ENCODE measurements around the gene RNF207. TPM values are rescaled to one million over a fixed set of nuclear protein-coding genes. Genes with fewer than 3 reads are reported as not detected.

The RNF207 gene
- total RNA-seq, 4 donors from 2014 or later: 3.0 to 34.1 (median 18.3) TPM

DNA sequence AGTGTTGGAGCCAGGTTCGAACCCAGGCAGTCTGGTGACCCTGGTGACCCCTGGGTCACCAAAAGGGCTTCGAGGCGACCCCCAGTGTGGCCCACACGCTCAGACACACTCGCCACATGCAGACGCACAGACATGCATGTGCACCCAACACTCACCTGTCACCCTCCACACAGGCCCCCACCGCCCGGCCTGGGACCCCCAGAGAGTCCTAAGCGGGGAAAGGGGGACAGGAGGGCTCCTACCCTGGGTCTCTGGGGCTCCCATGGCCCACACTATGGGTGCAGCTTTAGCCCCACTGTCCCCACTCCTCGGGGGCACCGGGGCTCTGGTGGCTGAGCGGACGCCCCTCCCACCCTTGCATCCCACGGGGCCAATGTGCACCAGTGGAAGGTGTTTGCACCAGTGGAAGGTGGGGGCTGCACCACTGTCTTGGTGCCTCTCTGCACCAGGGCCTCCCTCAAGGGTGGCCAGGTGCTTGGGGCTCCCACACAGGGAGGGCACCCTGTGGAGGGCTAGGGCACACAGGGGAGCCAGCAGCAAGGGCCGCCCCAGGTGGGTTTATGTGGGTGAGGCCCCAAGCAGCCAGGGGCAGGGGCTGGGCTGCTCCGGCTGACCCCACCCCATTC, 35.7 kb upstream of the RNF207 start:
- H3K27ac ChIP-seq: peak overlapping the region in 1 of 4 donors; percentile 56
- no peaks in the 10 kb centered on the region for H3K4me1 ChIP-seq
- no peaks in the 10 kb centered on the region for H3K36me3 ChIP-seq
- peaks cover 62% of the 10 kb centered on the region for H3K27me3 ChIP-seq
- no peak for ATAC-seq
- no peaks in the 10 kb centered on the region for H3K9me3 ChIP-seq
- WGBS, 2 donors (ENCODE audit: low coverage in 1 of 2): 83% methylated on average over 1 of the region's 16 CpGs; no CpG with 5 or more reads in 1 of the 2 donors
- H3K4me3 ChIP-seq: no peak overlapping the region
- TF ChIP-seq POLR2AphosphoS5 (IDR thresholded peaks at IDR 0.05) (no peak), EP300 (IDR thresholded peaks at IDR 0.05) (no peak), POLR2A (IDR thresholded peaks at IDR 0.05) (no peak)
- TF ChIP-seq, protein P1, sequence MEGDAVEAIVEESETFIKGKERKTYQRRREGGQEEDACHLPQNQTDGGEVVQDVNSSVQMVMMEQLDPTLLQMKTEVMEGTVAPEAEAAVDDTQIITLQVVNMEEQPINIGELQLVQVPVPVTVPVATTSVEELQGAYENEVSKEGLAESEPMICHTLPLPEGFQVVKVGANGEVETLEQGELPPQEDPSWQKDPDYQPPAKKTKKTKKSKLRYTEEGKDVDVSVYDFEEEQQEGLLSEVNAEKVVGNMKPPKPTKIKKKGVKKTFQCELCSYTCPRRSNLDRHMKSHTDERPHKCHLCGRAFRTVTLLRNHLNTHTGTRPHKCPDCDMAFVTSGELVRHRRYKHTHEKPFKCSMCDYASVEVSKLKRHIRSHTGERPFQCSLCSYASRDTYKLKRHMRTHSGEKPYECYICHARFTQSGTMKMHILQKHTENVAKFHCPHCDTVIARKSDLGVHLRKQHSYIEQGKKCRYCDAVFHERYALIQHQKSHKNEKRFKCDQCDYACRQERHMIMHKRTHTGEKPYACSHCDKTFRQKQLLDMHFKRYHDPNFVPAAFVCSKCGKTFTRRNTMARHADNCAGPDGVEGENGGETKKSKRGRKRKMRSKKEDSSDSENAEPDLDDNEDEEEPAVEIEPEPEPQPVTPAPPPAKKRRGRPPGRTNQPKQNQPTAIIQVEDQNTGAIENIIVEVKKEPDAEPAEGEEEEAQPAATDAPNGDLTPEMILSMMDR (IDR thresholded peaks at IDR 0.05): no peak

DNA sequence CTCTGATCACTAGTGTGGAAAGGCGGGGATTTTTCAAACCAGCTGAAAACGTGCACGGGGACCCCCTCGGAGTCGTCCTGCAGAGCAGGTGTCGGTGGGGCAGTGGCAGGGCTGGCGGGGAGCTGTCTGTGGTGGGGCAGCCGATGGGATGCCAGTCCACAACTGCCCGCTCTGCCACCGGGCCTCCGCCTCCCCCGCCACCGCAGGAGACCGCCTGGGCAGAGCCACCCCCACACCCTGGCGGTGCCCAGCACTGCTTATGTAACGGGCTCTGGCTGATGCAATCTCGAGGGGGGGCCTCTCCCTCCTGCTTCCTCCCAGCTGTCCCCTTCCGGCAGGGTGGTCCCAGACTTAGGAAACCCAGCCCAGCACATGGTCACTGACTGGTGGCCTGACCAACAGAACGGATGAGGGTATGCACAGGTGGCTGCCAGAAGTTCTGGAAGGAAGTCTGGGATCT, 35.1 kb upstream of the RNF207 start:
- ATAC-seq: no peak
- no CpG with 5 or more reads among the region's 19 CpGs for WGBS, 2 donors (ENCODE audit: low coverage in 1 of 2)

DNA sequence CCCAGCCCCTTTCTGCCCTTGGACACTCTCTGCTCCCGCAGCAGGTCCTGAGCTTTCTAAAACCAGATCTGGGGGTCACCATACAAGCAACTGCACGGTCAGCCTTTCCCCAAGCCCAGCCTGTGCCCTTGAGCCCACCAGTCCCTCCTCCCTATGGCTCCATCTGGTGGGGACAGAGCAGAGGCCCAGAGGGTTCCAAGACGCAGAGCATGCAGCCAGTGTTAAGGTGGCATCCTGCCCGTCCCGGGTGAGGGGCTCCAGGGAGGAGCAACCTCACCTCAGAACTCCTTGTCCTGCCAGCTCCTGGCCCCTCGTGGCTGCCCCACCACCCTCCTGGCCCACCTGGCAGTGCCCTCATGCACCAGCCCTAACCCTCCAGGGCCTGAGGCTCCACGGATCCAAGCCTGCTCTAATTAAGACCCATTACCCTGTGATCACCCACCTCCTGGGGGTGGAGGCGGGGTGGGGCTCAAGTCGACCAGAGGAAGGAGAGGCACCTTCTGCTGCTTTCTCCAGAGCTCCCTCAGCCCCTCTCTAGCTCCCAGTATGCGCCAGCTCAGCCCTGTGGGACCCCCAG, 34.3 kb upstream of the RNF207 start:
- WGBS, 2 donors (ENCODE audit: low coverage in 1 of 2): 28% methylated on average over 4 of the region's 10 CpGs; no CpG with 5 or more reads in 1 of the 2 donors
- no peak for ATAC-seq
- TF ChIP-seq EP300 (IDR thresholded peaks at IDR 0.05): no peak
- TF ChIP-seq, protein P1 (IDR thresholded peaks at IDR 0.05): peak in 1 of 4 experiments; percentile 28
- Histone ChIP-seq H3K4me3 (no peak overlapping the region), H3K36me3 (no peaks in the 10 kb centered on the region), H3K9me3 (no peaks in the 10 kb centered on the region), H3K4me1 (no peaks in the 10 kb centered on the region), H3K27me3 (peaks cover 63% of the 10 kb centered on the region), H3K27ac (peak overlapping the region in 1 of 4 donors; percentile 56)

More for the DNA sequence above, 35.1 kb upstream of the RNF207 start:
- TF ChIP-seq POLR2A (IDR thresholded peaks at IDR 0.05): no peak
- TF ChIP-seq EP300 (IDR thresholded peaks at IDR 0.05): no peak
- TF ChIP-seq POLR2AphosphoS5 (IDR thresholded peaks at IDR 0.05): no peak
- TF ChIP-seq, protein P1 (IDR thresholded peaks at IDR 0.05): no peak
- H3K4me1 ChIP-seq: no peaks in the 10 kb centered on the region
- H3K9me3 ChIP-seq: no peaks in the 10 kb centered on the region
- peaks cover 61% of the 10 kb centered on the region for H3K27me3 ChIP-seq
- no peak overlapping the region for H3K4me3 ChIP-seq
- H3K27ac ChIP-seq: peak overlapping the region in 1 of 4 donors; percentile 56
- H3K36me3 ChIP-seq: no peaks in the 10 kb centered on the region

DNA sequence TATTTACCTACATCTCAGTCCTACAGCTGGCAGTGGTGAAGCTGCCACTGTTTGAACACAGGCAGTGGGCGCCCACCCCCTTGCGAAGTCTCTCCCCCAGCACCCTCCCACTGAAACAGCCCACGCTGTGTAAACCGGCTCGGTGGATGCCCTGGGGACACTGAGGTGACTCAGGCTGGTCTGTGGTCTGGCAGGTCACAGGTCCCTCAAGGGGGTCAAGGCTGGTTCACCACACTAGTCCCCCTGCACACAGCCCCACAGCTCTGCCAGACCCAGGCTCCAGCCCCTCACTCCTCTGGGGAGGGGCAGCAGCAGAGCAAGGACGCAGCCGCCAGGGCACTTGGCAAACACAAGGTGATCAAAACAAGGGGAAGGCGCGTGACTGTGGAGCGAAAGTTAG, 33.4 kb upstream of the RNF207 start:
- H3K9me3 ChIP-seq: no peaks in the 10 kb centered on the region
- no peak overlapping the region for H3K4me3 ChIP-seq
- no peak for ATAC-seq
- peaks cover 72% of the 10 kb centered on the region for H3K27me3 ChIP-seq
- no peaks in the 10 kb centered on the region for H3K36me3 ChIP-seq
- TF ChIP-seq POLR2A (IDR thresholded peaks at IDR 0.05): no peak
- TF ChIP-seq, protein P1 (IDR thresholded peaks at IDR 0.05): no peak
- TF ChIP-seq POLR2AphosphoS5 (IDR thresholded peaks at IDR 0.05): no peak
- TF ChIP-seq EP300 (IDR thresholded peaks at IDR 0.05): no peak
- WGBS, 2 donors (ENCODE audit: low coverage in 1 of 2): 85% methylated on average over 3 of the region's 10 CpGs; no CpG with 5 or more reads in 1 of the 2 donors
- H3K4me1 ChIP-seq: no peaks in the 10 kb centered on the region
- H3K27ac ChIP-seq: no peak overlapping the region
